Naive B cell (primary cell): Measurements from ENCODE around the gene PCLO. TPM values are rescaled to one million over a fixed set of nuclear protein-coding genes. Genes with fewer than 3 reads are reported as not detected.

Source experiments
- ATAC-seq, 2 donors: fragments of 150-1000 bp; cut with Tn5 transposase; 2 replicates each; pipeline ENCODE4 v1.10.0; 2021; ENCODE audit warnings: low read depth in 2 of 2, mild to moderate bottlenecking in 2 of 2, moderate library complexity in 2 of 2
- DNase-seq: peaks from one replicate; pipeline ENCODE4 v3.0.0; 2022
- H3K27ac Mint-ChIP-seq, 6 donors: one replicate each; pipeline ENCODE4 v1.8.0; 2020 to 2022; ENCODE audit warnings: mild to moderate bottlenecking in 6 of 6, mixed read lengths in 6 of 6, moderate library complexity in 5 of 6, inconsistent platforms in 2 of 6
- H3K27me3 Mint-ChIP-seq, 3 donors: one replicate each; pipeline ENCODE4 v1.8.0; 2021 to 2022; ENCODE audit warnings: mixed read lengths in 3 of 3, mild to moderate bottlenecking in 1 of 3
- H3K36me3 Mint-ChIP-seq, 2 donors: one replicate each; pipeline ENCODE4 v1.8.0; 2020 to 2022; ENCODE audit warnings: mixed read lengths in 2 of 2, inconsistent platforms in 1 of 2, mild to moderate bottlenecking in 1 of 2
- H3K4me1 Mint-ChIP-seq, 3 donors: one replicate each; pipeline ENCODE4 v1.8.0; 2020 to 2022; ENCODE audit warnings: mixed read lengths in 3 of 3, inconsistent platforms in 1 of 3, mild to moderate bottlenecking in 1 of 3, moderate library complexity in 1 of 3
- H3K4me3 Mint-ChIP-seq, 8 donors: one replicate each; pipeline ENCODE4 v1.8.0; 2020 to 2022; ENCODE audit warnings: mild to moderate bottlenecking in 8 of 8, mixed read lengths in 8 of 8, moderate library complexity in 8 of 8, inconsistent platforms in 2 of 8
- H3K9me3 Mint-ChIP-seq, 7 donors: one replicate each; pipeline ENCODE4 v1.8.0; 2020 to 2022; ENCODE audit warnings: mixed read lengths in 7 of 7, mild to moderate bottlenecking in 5 of 7, inconsistent platforms in 2 of 7, moderate library complexity in 1 of 7
- polyA plus RNA-seq, 6 donors: library from polyadenylated mRNA; unstranded; fragments of 300-500 nt; fragmentation: Illumina TruSeq; gene quantifications; one replicate each; pipeline ENCODE4 v1.2.3, GENCODE V29; 2021; ENCODE audit warnings: low read depth in 6 of 6

PCLO gene
- polyA plus RNA-seq, 6 donors from 2014 or later: not detected

DNA sequence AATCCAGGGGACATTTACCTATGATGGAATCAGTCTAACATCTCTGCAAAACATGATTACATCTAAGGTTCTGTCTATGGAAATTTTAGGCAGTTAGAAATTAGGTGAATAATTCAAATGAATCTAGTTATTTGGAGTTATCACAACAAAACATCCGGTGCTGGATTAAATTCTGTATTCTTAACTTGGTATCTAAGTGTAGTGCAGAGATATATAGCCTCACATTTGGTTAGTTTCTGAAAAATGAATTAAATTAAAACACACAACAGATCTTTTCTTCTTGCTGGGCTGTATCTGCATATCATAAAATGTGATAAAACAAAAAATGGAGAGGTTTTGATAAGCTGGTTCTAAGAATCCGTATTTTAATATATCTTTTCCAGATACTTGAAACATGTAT lies 354.1 kb downstream of the PCLO start:
- no peak overlapping the region for H3K27ac Mint-ChIP-seq
- H3K4me1 Mint-ChIP-seq: no peaks in the 10 kb centered on the region
- no peaks in the 10 kb centered on the region for H3K36me3 Mint-ChIP-seq
- no peaks in the 10 kb centered on the region for H3K27me3 Mint-ChIP-seq
- H3K4me3 Mint-ChIP-seq: no peak overlapping the region
- ATAC-seq (no peak), DNase-seq (no peak)
- H3K9me3 Mint-ChIP-seq: no peaks in the 10 kb centered on the region

DNA sequence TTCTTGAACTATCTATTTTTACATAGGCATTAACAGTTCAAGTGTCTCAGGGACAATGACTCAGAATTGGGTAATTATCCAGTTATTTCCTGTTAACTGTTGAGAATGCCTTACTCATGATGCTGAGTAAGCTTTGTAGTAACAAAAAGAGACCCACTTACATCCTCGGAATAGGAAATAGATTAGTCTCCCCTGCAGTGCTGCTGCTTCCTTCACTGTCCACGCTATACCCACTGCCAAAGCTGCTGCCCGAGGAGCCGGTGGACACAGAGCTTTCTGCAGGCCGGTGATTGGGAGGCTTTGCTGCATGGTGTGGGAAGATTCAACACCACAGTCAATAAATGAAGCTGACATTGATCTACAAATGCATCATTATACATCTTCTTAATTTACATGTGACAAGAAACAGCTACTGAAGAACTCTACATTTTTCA lies 357.1 kb downstream of the PCLO start:
- Mint-ChIP-seq H3K4me3 (no peak overlapping the region), H3K36me3 (no peaks in the 10 kb centered on the region), H3K4me1 (no peaks in the 10 kb centered on the region), H3K27ac (no peak overlapping the region), H3K9me3 (no peaks in the 10 kb centered on the region), H3K27me3 (no peaks in the 10 kb centered on the region)
- ATAC-seq: no peak
- no peak for DNase-seq

DNA sequence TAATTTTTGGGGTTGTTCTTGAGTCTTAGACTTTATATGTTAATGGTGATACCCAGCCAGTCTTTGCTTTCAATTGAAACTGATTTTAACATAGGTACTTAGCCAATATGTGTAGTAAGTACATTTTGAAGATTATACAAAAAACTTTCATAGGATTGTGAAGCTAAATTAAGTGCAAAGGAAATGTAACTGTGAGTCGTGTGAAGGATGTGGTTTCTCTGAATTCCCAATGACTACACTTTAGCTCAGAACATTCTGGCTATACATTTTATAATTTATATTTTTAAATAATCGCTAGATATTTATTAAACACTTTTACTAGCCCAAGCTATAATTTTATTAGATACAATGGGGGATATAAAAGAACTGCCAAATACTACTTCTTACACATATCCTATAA lies 359.3 kb downstream of the PCLO start:
- no peaks in the 10 kb centered on the region for H3K36me3 Mint-ChIP-seq
- no peak for DNase-seq
- H3K4me1 Mint-ChIP-seq: no peaks in the 10 kb centered on the region
- no peaks in the 10 kb centered on the region for H3K27me3 Mint-ChIP-seq
- H3K9me3 Mint-ChIP-seq: no peaks in the 10 kb centered on the region
- no peak for ATAC-seq
- no peak overlapping the region for H3K27ac Mint-ChIP-seq
- H3K4me3 Mint-ChIP-seq: no peak overlapping the region

DNA sequence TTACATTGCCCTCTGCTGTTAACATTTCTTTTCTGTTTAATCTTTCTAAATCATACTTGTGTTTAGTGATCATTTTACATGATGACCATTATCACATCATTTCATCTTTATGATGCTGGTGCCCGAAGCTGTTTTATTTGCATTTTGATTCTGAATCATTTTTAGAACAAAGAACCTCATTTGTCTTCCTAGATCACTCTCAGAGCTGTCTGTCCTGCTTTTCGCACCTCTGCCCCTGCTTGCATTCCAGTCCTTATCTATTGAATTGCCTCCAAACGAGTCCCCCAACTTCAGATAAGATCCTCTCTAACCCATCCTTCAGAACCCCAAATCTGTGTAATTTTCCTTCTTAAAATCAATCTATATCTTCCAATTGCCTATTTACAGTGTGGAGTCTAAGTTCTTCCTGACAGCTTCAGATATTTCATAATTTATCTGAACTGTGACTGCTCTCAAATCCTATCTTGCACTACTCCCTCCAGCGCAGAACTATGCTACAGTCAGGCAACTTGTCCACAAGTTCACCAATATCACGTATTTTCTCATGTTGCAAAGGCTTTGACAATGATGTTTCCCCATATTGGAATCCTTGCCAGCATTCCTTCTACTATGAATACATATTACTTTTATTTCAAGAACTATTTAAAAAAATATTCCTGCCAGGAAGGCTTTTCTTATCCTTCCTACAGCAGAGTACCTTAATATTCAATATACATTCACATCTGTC lies 372.6 kb downstream of the PCLO start:
- DNase-seq (no peak), ATAC-seq (no peak)
- H3K9me3 Mint-ChIP-seq: peaks cover 0 to 11% (median 3%) of the 10 kb centered on the region in 7 donors
- no peaks in the 10 kb centered on the region for H3K27me3 Mint-ChIP-seq
- no peak overlapping the region for H3K4me3 Mint-ChIP-seq
- no peaks in the 10 kb centered on the region for H3K4me1 Mint-ChIP-seq
- no peaks in the 10 kb centered on the region for H3K36me3 Mint-ChIP-seq
- no peak overlapping the region for H3K27ac Mint-ChIP-seq

DNA sequence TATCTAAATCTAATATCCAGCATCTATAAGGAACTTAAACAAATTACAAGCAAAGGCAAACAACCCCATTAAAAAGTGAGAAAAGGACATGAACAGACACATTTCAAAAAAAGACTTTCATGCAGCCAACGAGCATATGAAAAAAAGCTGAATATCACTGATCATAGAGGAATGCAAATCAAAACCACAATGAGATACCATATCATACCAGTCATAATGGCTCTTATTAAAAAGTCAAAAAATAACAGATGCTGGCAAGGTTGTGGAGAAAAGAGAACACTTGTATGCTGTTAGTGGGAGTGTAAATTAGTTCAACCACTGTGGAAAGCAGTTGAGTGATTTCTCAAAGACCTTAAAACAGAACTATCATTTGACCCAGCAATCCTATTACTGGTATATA lies 384.7 kb downstream of the PCLO start:
- H3K27me3 Mint-ChIP-seq: no peaks in the 10 kb centered on the region
- H3K27ac Mint-ChIP-seq: no peak overlapping the region
- H3K4me3 Mint-ChIP-seq: no peak overlapping the region
- H3K36me3 Mint-ChIP-seq: no peaks in the 10 kb centered on the region
- no peak for DNase-seq
- H3K4me1 Mint-ChIP-seq: no peaks in the 10 kb centered on the region
- H3K9me3 Mint-ChIP-seq: peaks cover 0 to 6% (median 0%) of the 10 kb centered on the region in 7 donors
- no peak for ATAC-seq

DNA sequence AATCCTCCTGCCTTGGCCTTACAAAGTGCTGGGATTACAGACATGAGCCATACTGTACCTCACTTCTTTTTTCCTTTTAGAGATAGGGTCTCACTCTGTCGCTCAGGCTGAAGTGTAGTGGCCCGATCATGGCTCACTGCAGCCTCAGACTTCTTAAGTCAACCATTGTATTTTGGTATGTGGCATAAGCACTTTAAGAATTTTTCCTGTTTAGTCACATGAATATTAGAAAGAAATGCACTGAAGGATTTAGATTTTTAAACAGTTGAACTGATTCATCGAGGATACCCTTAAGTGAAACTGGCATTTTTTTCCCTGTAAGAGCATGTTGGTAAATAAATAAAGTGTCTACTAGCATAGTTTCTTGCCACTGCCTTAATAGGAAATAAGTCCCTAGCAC lies 399.8 kb downstream of the PCLO start:
- Mint-ChIP-seq H3K27me3 (no peaks in the 10 kb centered on the region), H3K36me3 (no peaks in the 10 kb centered on the region), H3K9me3 (peaks cover 0 to 4% (median 0%) of the 10 kb centered on the region in 7 donors), H3K4me1 (no peaks in the 10 kb centered on the region), H3K4me3 (no peak overlapping the region), H3K27ac (no peak overlapping the region)
- no peak for ATAC-seq
- no peak for DNase-seq

DNA sequence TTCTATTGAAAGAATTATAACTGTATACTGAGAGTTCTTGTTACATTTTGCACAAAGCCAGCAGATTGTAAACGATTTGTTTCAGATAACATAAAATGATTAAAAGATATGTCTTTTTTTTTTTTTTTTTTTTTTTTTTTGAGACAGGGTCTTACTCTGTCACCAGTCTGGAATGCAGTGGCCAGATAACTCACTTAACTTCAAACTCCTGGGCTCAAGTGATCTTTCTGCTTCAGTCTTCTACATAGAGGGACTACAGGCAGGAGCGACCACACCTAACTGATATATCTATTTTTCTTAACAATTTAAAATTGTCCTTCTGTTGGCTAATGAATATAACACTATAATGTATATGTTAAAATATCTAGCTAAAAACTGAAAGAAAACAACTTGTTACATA lies 401.9 kb downstream of the PCLO start:
- Mint-ChIP-seq H3K36me3 (no peaks in the 10 kb centered on the region), H3K27me3 (no peaks in the 10 kb centered on the region), H3K4me1 (no peaks in the 10 kb centered on the region), H3K4me3 (no peak overlapping the region), H3K27ac (no peak overlapping the region), H3K9me3 (peaks cover 0 to 4% (median 0%) of the 10 kb centered on the region in 7 donors)
- no peak for DNase-seq
- no peak for ATAC-seq

DNA sequence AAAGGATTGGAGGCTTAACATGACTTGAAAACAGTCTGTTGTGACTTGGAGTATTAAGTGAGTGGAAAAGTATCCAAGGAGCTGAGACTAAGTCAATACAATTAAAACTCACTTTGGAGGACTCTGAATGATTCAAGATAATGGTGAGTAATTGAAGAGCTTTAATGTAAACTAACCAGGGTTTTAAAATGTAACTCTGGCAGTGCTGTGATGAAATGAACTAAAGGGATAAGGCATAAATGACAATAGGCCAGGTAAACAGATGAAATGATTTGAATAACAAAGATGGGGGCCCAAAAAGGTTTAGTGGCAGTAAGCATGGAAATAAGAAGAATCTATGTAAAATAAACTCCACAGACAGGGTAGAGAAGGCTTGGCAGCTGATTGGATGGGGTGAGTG lies 402.6 kb downstream of the PCLO start:
- no peak for DNase-seq
- no peak overlapping the region for H3K27ac Mint-ChIP-seq
- peak overlapping the region in 1 of 8 donors; percentile 32 for H3K4me3 Mint-ChIP-seq

DNA sequence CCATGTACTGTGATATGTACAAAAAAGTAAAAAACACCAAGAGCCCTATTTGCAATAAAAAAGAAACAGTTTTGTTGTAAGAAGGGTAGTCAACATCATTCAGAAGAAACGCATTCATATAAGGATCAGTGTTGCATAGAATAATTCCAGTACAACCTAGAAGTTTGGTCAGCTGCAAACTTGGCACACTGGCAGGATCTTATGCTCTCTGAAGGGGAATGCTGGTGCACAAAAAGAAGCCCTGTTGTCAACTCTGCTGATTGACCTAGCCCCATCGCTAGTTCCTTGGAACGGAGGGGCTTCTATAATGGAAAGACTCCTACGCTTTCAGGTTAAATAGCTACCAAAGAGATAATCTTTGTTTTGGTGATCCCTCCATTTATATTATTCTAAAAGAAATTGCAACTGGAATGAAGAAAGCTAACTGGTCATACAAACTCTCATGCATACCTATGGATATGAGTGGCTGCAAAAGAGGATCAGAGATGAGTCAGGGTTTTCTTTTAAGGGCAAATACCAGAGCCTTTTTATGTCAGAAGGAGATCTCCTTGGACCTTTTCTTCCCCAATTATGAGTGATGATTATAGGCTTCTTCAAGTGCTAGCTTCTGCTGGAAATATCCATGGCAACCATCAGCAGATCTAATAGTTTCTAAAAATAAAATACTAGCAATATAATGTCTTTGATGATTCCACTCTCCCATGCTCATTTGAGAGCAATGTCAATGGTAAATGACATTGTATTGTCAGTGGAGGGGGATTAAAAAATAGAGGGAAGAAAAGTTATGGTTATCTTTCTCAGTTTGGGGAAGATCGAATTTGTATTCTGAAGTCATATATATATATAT lies 406.8 kb downstream of the PCLO start:
- Mint-ChIP-seq H3K36me3 (no peaks in the 10 kb centered on the region), H3K27ac (no peak overlapping the region), H3K9me3 (peaks cover 0 to 2% (median 0%) of the 10 kb centered on the region in 7 donors), H3K4me3 (no peak overlapping the region), H3K27me3 (no peaks in the 10 kb centered on the region), H3K4me1 (no peaks in the 10 kb centered on the region)
- ATAC-seq (no peak), DNase-seq (no peak)

More for the DNA sequence above, 402.6 kb downstream of the PCLO start:
- Mint-ChIP-seq H3K4me1 (no peaks in the 10 kb centered on the region), H3K27me3 (no peaks in the 10 kb centered on the region), H3K9me3 (peaks cover 0 to 4% (median 0%) of the 10 kb centered on the region in 7 donors), H3K36me3 (no peaks in the 10 kb centered on the region)
- ATAC-seq: no peak

DNA sequence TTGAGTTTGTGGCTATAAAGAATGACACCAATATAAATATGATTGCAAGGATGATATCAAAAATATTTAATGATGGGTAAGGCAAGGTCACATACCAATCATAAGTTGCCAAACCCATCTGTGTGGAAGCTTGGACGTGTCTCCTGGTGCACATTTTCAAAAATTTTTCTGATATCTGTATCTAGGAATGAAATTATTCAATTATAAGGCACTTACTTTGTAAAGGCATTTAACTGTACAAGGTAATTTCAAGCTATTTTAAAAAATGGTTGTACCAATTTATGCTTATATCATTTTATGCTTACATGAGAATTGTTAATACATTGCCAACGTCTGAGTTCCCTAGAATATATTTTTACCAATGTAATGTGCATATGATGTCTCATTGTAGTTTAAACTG lies 412.7 kb downstream of the PCLO start:
- DNase-seq (no peak), ATAC-seq (no peak)
- Mint-ChIP-seq H3K4me3 (no peak overlapping the region), H3K9me3 (peaks cover 0 to 8% (median 1%) of the 10 kb centered on the region in 7 donors), H3K27me3 (no peaks in the 10 kb centered on the region), H3K36me3 (no peaks in the 10 kb centered on the region), H3K27ac (no peak overlapping the region), H3K4me1 (no peaks in the 10 kb centered on the region)

DNA sequence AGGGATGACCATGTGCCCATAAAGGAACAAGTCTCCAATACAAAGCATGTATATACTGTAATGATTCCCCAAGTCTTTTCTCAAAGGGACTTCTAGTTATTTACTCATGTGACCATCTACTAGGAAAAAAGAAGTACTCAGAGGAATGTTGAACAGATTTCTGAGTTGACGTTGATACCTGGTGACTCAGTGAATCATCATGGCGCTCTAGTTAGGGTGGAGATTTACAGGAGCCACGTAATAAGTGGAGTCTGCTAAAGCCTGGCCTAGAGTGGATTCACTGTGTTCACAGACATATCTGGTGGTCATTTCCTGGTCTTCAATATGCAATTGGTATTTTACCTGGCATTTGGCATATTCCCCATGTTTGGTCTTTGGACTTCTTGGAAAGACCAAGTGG lies 416.9 kb downstream of the PCLO start:
- Mint-ChIP-seq H3K27me3 (no peaks in the 10 kb centered on the region), H3K9me3 (peaks cover 0 to 8% (median 2%) of the 10 kb centered on the region in 7 donors), H3K4me1 (no peaks in the 10 kb centered on the region), H3K36me3 (no peaks in the 10 kb centered on the region), H3K4me3 (no peak overlapping the region), H3K27ac (no peak overlapping the region)
- DNase-seq (no peak), ATAC-seq (no peak)

DNA sequence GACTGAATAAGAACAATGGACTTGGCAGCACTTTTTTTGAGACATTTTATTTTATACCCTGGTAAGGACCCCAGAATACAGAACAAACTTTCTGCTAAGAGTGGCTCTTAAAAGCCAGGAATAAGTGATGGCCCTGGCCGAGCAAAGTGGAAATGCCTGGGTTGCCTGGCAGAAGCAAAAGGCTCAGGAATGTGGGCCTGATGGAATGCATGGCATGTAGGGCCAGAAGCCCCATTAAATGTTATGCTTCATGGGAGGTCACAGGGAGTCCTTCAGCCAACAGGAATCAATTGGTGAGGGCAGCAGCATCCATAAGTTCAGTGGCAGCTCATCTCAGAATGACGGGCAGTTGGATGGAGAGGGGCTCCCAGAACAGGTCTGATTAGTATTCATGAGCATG lies 417.6 kb downstream of the PCLO start:
- Mint-ChIP-seq H3K4me3 (no peak overlapping the region), H3K27ac (no peak overlapping the region), H3K36me3 (no peaks in the 10 kb centered on the region), H3K9me3 (peaks cover 0 to 8% (median 2%) of the 10 kb centered on the region in 7 donors), H3K27me3 (no peaks in the 10 kb centered on the region), H3K4me1 (no peaks in the 10 kb centered on the region)
- DNase-seq (no peak), ATAC-seq (no peak)

DNA sequence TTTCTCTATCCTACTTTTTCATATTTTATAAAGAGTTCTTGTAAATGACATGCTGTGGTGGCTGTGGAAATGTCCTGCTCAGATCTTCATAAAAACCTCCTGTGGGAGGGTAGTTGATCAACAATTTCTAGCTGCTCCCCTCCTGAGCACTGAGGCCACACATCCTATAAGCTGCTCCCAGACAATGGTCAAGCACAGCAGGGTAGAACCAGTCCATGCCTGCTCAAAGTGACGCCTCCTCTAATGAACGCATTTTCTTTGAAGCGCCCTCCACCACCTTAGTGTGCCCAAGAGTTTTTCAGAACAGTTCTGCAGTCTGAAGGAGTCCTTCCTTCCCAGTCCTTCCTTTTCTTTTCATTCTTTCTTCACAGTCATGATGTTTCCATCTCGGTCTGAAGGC lies 420.5 kb downstream of the PCLO start:
- H3K9me3 Mint-ChIP-seq: peaks cover 0 to 3% (median 0%) of the 10 kb centered on the region in 7 donors
- no peaks in the 10 kb centered on the region for H3K4me1 Mint-ChIP-seq
- DNase-seq: no peak
- no peak overlapping the region for H3K27ac Mint-ChIP-seq
- no peaks in the 10 kb centered on the region for H3K36me3 Mint-ChIP-seq
- ATAC-seq: no peak
- no peaks in the 10 kb centered on the region for H3K27me3 Mint-ChIP-seq
- no peak overlapping the region for H3K4me3 Mint-ChIP-seq

DNA sequence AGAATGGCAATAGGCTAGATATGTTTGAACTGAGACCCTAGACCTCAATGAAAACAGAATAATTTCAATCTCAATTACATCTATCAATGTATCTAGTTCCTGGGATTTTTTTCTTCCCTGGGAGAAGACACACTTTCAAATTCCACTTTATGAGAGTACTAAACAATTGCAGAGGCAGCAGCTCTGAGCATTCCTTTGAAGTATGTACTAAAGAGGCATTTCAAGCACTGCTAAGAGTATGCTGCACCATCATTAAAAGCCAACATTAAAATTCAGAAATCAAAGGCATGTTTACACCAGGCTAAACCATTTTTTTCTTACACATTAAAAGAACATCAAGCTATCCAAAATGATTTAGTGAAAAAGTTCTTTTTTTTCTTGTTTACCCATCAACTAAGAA lies 421.2 kb downstream of the PCLO start:
- no peak overlapping the region for H3K27ac Mint-ChIP-seq

More for the DNA sequence above, 421.2 kb downstream of the PCLO start:
- ATAC-seq (no peak), DNase-seq (no peak)
- H3K9me3 Mint-ChIP-seq: peaks cover 0 to 3% (median 0%) of the 10 kb centered on the region in 7 donors
- H3K4me1 Mint-ChIP-seq: no peaks in the 10 kb centered on the region
- H3K36me3 Mint-ChIP-seq: no peaks in the 10 kb centered on the region
- H3K27me3 Mint-ChIP-seq: no peaks in the 10 kb centered on the region
- no peak overlapping the region for H3K4me3 Mint-ChIP-seq
